GM18868 (cell line): Measurements from ENCODE around the gene CHST13.

Experiments used
- ATAC-seq: cut with Tn5 transposase; IDR thresholded peaks from one replicate; pipeline ENCODE4 v1.9.1; 2021; ENCODE audit warnings: mild to moderate bottlenecking, moderate library complexity; ENCODE audit not compliant: unreplicated experiment

Gene CHST13

DNA sequence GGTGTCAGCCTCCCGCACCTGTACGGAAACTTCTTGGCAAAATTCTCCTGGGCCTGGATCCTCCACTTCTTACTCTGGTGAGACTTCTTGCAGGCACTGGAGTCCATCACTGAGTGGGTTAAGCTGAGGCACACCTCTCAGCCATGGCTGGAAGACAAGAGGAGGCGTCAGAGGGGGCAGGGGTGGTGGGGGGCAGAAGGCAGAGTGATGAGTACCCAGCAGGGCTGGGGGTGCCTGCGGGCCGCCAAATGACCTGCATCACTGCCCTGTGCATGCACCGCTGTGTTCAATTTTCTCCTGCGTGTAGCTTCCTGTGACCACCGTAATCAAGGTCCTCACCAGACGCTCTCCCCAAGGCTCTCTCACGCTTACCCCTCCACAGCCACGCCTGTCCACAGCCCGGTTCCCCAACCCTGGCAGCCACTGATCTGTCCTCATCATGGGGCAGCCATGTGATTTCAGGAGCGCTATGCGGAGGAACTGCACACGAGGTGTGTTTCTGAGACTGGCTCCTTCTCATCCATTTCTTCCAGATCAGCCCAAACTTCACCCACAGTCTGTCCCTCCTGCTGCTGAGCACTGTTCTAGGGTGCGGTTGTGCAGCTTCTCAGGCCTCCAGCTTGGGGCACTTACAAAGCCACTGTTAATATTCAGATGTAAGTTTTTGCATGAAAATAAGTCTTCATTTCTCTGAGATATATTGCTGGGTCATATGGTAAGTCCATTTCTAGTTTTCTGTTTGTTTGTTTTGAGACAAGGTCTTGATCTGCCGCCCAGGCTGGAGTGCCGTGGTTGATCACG, 29.5 kb downstream of the CHST13 start:
- no peak for ATAC-seq

DNA sequence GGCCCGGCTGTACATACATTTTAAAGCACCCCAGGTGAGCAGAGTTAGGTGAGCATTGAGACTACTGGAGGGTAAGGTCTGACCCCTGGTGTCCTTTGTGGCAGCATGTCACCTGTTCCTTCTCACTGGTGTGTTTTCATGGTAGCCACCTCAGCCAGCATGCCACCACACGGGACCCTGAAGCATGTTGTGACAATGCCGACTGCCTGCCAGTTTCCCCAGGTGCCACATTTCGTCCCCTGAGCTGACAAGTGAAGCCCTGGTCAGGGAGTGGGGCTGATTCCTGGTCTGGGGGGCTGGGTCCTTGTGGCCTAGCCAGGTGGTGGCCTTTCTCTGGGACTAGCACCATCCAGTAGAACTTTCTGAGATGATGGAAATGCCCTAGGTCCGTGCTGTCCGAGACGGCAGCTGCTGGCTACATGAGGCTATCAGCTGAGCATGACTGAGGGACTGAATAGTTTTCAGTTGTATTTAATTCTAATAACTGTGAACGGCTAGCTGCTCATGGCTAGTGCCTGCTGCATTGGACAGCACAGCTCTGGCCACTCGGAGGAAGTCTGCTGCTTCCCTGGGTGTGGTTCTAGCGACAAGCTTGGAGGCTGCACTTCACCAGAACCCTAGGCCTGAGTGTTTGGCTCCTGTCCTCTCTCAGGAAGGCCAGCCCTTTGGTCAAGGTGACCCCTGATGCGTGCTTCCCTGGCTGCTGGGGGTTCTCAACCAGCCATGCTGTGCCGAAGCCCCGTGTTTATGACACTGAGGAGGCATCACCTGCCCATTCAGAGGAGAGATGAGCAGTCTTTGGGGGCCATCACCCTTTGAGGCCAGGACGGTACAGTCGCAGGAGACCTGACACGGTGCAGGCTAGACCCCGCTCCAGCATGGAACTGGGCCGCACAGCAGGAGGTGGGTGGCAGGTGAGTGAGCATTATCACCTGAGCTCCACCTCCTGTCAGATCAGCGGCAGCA, 30.9 kb downstream of the CHST13 start:
- no peak for ATAC-seq

DNA sequence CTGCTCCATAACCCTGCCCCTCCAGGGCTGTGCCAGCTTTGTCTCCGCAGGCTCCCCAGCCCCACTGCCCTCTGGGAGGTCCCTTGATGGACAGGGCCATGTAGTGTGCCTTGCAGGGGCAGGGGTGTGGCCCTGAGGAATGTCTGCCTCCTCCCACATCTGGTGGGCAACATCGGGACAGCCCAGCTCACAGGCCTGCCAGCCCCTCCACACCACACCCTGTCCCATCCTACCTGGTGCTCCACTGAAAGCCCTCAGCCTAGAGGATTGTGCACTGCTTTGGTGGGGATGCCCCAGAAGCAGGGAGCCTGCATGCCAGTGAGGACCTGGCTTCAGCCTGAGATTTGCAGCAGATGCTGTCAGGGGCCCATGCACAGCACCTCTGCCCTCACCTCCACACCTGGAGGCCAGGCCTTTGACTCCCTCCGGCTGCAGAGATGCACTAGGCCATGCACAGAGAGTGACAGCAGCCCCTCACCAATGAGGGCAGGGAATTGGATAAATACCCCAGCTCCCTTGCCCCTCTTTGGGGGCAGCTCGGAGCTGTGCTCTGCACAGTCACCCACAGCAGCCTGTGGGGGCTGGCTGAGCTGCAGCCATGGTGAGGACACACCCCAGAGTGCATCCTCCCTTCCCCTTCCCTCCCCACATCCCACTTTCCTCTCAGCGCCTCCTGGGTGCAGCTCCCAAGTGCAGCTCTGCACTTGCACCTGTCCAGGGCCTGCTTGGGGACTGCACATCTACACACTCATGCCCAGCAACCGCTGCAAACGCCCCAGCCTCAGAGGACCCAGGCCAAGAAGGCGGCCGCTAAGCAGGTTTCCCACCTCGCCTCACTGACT, 32.1 kb downstream of the CHST13 start:
- ATAC-seq: no peak

DNA sequence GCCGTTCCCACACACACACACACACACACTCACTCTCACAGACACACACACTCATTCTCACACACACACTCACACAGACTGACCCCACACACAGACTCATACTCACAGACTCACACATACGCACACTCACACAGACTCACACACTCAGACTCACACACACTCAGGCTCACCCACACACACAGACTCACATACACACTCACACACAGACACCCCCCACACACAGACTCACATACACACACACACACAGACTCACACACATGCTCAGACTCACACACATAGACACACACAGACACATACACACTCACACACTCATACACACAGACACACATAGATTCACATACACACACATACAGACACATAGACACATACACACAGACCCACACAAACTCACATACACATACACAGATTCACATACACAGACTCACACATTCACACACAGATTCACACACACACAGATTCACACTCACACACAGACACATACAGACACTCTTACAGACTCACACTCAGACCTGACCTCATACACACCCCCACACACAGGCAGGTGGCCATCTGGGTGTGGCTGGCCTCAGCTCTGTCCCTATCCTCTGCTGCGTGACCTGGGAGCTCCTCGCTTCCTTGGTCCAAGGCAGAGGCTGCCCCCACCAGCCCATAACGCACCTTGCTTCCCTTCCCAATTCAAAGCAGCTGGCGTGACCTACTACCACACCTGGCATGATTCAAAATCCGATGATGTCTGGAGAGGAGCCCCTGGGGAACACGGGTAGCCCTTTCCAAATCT, 32.9 kb downstream of the CHST13 start:
- no peak for ATAC-seq

DNA sequence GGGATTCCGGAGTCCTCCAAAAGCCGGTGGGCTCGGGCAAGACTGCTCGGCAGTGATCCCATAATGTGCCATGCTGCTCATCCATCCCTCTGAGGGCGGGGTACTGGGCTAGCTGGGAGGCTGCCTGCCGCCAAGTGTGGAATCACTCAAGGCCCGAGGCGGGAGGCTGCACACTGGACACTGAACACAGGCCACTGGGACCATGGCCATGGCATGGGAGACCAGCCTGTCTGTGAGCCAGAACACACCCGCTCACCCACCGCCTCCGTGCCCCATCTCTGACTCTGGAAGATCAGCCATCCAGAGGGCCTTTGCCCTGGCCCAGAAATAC, 33.4 kb downstream of the CHST13 start:
- ATAC-seq: no peak

DNA sequence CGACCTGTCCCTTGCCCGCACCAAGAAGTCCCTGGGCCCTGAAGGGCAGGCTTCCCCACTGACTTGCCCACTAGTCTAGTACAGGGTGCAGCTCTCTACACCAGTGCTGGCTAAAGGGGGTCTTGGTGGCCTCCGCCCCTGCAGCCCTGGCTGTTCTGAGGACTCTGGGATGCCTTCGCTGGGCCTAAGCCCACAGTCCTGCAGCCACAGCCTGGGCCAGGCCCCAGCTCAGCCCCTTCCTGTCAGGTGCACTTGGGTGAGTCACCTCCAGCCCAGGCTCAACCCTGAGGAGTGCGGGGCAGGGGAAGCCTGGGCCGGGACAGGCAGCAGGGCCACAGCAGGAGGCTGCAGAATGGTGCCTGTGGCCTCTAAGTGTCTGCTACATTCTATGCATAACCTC, 33.8 kb downstream of the CHST13 start:
- ATAC-seq: no peak

DNA sequence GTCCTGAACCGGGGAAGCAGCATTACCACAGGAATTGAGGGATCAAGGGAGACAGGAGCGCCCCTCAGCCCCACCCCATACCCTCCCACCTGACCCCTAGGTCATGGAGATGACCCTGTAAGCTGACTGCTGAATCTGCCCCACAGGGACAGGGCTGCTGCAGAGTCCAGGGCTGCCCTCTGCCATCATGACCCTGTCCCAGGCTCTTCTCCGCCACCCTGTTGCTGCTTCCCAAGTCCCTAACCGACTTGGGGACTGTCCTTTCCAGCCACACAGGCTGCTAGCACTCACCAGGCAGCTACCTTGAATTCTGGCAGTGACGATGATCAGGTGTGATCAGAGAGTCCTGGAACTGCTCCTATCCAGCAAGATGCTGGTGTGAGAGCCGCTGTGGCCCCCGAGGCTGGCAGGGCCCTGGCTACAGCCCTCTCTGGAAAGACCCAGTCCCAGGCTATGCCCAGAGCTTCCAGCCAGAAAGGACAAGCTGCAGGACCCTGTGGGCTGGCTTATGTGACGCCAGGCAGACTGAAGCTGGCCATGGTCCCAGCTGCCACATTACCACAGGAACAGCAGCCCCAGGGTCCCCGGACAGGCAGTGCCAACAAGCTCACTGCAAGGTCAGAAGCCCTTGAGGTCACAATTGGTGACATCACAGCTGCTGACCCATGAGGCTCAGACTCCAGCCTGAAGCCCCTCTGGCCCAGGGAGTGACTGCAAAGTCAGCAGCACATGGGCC, 34.5 kb downstream of the CHST13 start, which contains the start of gene C3orf22:
C3orf22 (minus strand) TSS at position 597 of the 736 bp plus-strand sequence. CDS start 5,542 bp downstream, outside the sequence.
- ATAC-seq: no peak

DNA sequence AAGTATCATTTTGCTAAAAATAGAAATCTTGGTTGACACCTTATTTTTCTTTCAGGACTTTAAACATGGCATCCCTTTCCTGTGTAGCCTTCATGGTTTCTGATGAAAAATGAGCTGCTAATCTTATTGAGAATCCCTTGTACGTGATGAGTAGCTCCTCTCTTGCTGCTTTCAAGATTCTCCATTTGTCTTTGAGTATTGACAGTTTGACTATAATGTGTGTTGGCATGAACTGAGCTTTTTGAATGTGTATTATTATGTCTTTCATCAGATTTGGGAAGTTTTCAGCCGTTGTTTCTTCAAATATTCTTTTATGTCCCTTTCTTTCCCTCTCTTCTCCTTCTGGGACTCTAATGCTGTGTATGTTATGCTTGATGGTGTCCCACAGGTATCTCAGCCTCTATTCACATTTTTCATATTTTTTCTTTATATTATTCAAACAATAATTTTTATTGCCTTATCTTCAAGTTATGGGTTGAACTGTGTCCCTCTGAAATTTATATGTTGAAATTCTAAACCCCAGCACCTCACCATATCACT, 38.9 kb downstream of the CHST13 start:
- ATAC-seq: no peak

DNA sequence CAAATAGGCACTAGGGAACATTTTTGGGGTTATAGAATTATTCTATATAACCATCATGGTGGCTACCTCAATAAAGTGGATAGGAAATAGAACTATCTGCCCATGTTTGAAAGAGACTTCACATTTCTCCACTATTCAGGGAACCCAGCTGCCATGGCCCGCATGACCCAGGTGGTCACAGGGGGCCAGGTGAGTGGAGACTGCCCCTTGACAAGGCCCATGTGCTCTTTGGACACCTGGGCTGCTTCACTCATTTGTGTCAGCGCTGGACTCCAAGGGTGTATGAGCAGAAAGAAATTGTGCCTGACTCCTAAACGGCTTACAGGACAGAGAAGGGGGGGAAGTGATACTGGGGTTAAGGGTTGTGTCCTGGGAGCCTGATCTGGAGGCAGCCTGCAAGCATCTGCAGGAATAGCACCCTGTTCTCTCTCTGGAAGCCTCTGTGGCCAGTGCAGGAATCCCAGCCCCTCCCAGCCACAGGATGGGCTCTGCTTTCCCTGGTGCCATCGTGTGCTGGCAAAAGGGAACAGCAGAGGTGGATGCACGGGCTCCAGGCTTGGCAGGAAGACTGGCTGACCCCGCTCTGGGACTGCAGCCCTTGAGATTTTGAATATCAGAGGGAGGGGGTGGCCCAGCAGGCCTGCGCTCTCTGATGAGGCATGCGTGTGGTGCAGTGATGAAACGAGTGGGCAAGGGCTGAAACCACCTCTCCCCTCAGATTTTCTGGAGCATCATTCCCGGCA, 43.9 kb downstream of the CHST13 start:
- ATAC-seq: no peak

DNA sequence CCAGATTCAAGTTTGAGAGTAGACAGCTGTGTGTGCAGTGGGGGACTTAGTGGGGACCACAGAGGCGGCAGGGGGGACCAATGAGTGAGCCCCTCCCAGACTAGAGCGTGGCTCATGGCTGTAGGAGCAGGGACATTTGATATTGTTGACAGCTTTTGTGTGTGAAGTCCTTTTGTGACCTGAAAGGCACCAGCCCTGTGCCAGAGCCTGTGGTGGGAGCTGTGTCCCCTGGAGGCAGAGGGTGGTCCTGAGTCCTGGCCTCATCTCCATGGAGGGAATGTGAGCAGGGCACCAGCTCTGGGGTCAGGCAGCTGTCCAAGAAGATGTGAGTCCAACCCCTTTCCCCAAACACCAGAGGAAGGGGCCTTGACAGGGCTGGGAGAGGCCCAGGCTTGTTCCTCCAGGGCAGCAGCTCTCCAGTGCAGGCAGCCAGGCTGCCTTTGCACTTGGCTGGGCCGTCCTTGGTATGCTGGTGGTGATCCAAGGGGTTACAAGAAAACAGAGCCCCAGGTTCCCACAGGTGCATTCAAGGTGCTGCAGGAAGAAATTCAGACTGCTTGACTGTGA, 44.9 kb downstream of the CHST13 start:
- ATAC-seq: no peak

DNA sequence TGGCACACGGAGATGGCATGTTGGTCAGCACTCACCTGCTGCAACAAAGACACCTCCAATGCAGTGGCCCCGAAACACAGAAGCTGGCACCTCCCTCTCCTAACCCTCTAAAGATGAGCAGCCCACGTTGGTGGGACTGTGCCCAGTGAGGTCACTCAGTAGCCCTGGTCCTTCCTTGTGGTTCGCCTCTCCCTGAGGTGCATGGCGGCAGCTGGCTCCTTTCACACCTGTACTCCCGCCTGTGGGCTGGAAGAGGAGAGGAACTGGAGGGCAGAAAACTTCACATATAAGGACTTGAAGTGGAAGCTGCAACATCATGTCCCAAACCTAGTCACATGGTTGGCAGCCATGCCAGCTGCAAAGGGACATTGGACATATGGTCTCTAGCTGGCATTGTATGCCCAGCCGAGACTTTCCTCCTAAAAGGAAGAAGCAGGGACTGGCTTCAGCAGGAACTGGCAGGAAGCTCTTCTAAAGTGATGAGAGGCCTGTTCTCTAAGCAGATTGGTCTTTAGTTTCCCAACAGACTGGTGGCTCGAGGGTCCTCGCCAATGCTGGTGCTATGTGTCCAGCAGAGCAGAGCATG, 45.5 kb downstream of the CHST13 start:
- no peak for ATAC-seq

DNA sequence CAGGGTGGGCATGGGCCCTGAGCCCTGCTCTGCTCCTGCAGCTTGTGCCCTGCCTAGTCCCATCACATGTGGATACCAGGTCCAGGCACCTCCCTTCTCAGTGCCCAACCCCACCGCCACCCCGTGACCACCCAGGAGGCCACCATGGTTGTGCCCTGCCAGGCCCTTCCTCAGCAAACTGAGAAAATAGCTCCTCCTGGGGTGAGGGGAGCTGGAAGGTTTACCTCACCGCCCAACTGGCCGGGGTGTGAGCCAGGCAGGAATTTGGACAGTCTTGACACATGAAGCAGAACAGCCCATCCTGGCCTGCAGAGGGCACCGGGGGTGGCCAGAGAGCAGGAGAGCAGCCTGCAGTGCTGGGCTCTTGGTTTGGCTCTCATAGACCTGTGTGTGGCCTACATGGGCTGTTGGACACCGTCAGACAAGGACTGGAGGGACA, 46.2 kb downstream of the CHST13 start:
- ATAC-seq: no peak

DNA sequence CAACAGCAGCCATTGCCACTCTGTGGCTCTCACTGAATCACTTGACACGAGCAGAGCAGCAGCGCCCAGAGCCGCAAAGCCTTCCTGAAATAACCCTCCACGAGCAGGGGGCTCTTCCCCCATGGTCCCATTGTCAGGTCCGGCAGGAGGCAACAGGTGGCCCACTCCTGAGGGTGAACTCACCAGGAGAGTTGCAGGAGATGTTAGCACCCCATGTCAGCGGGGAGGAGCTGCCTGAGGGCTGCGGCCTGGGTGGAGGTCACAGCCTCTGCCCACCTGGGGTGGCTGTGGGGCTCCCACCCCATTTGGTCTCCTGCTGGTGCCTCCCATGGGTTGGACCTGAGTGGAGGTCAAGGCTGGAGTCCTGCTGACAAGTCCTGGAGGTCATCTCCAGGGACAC, 47.1 kb downstream of the CHST13 start:
- no peak for ATAC-seq

DNA sequence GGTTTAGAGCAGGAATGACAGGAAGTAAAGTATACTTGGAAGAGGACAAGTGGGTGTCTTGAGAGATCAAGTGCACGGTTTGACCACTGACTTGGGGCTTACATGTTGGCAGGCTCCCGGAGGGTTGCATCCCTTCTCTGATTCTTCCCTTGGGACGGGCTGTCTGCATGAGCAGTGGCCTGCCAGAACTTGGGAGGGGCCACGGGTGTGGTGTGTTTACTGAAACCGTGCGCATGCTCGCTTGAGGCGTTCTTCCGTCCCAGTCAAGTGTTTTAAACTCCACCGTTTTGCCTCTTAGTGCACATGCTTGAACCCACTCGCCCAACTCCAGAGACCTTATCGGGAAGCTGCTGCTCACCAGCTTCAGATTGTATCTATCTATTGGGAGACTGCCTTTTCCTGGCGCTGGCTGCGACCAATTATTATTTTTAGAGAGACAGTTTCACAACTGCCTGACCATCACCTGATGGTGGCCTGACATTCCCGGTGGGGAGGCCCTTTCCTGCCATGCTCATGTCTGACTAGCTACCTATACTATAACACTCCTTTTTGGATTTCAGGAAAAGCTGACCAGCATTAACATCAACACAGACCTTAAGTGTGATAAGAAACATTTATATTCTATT, 49.6 kb downstream of the CHST13 start:
- ATAC-seq: no peak

DNA sequence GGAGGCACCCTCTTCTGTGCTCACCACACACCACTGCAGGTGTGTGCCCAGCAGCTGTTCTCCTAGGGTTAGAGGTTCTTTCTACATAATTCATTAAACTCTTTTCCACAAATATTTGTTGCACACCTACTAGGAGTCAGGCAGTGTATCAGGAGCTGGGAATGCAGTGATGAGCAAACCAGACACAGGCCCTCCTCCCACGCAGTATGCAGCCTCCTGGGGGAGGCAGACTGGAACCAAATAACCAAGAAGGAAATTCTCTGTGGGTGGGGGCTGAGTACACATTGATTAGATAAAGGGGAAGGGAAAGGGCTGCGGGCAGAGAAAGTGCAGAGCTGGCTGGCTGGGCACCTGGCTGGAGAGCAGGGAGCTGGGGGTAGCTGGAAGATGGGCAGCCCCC, 53.3 kb downstream of the CHST13 start:
- ATAC-seq: no peak

DNA sequence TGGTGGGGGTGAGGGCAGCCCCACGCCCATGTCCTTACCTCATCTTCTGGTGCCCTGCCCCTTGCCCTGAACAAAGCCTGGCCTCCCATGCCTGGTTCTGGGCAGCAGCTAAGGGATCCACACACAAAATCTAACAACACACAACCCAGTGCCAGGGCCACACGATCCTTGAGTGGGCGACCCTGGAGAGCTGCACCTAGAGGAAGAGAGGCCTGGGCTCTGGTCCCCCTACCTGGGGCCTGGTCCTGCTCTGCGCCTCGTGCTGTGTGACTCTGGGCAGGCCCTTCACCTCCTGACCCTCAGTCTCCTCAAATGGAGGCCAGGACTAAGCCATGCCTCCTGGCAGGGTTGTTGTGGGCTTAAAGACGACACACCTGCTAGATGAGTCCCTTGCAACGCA, 54.7 kb downstream of the CHST13 start:
- no peak for ATAC-seq

DNA sequence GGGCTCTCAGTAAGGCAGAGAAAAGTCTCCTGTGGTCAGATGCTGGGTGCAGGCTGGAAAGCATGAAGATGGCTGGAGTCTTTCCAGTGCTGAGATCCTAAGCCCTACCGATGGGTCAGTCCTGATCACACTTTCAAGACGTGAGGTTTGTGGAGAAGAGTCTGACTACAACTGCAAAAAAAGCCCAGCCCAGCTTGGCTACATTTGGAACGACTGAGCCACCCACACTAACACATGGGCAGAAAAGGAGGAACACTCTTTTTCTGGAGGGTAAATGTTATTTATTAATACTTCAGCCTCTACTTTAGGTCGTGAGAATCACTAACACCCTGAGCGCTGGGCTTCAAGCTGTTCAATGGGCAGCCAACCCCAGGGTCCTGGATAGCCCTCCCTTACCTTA, 56.8 kb downstream of the CHST13 start:
- no peak for ATAC-seq
